ENCODE measurements around the gene ADAMTS7. TPM values are rescaled to one million over a fixed set of nuclear protein-coding genes. Genes with fewer than 3 reads are reported as not detected.
"Not testable (repeated sequence)": the region's sequence is repeated elsewhere in the genome, so short reads cannot be mapped to it uniquely, and the experiment has no call there.

The ADAMTS7 gene
- polyA plus RNA-seq, 2 of the 4 experiments (the other 2 are of a cell fraction): 1.5 to 2.9 TPM

- TF ChIP-seq TP53 (CRISPR knock-in tag; IDR thresholded peaks at IDR 0.05): no peak
Observed at GRCh38 chr15:78766041-78766440, 45.2 kb downstream of the ADAMTS7 start (continued).

GRCh38 chr15:78765154-78765860 is 46.0 kb downstream of the ADAMTS7 start:
- whole genome bisulfite sequencing (ENCODE audit: missing lambda C conversion rate): 85% methylated on average over 13 of the region's 18 CpGs
- ATAC-seq; H3K4me2 ChIP-seq; POLR2A ChIA-PET; H3K4me3 ChIP-seq; FAIRE-seq; H3K27ac ChIP-seq; H3K9me3 ChIP-seq; DNase-seq (ENCODE audit: low read depth in 1 of 2, low spot score in 1 of 2); H3K4me1 ChIP-seq: not testable (repeated sequence)
- CTCF ChIA-PET: interaction anchor here (0.9 to 4.0 kb wide), 6 partner anchors 9 to 56 kb away, joined by 3 to 15 read pairs (median 3); no protein-coding TSS in a partner anchor

- H3K4me1 ChIP-seq; FAIRE-seq; H3K4me3 ChIP-seq; H3K4me2 ChIP-seq; POLR2A ChIA-PET; DNase-seq (ENCODE audit: low read depth in 1 of 2, low spot score in 1 of 2); H3K9me3 ChIP-seq; H3K27ac ChIP-seq: not testable (repeated sequence)
- 82% methylated on average over 28 of the region's 28 CpGs for WGBS (ENCODE audit: missing lambda C conversion rate)
- peak in 1 of 2 experiments; percentile 3; a peak in 1 of 6 replicates for ATAC-seq
- CTCF ChIA-PET: interaction anchor here (0.9 to 4.0 kb wide), 7 partner anchors 8 to 95 kb away, joined by 3 to 15 read pairs (median 3); no protein-coding TSS in a partner anchor
Observed at GRCh38 chr15:78764340-78765153, 46.7 kb downstream of the ADAMTS7 start.

- FAIRE-seq (no peak), ATAC-seq (no peak), DNase-seq (ENCODE audit: low read depth in 1 of 2, low spot score in 1 of 2) (no peak)
- no peak for TF ChIP-seq MYC (IDR thresholded peaks at IDR 0.05; ENCODE audit: borderline replicate concordance, low read length)
- POLR2A ChIA-PET: no interaction called here
- WGBS (ENCODE audit: missing lambda C conversion rate): 91% methylated on average over 18 of the region's 26 CpGs
- H3K4me3 ChIP-seq: no peak overlapping the region
- CTCF ChIA-PET: interaction anchor here (1.0 to 4.0 kb wide), 4 partner anchors 9 to 96 kb away, joined by 3 to 15 read pairs (median 4); no protein-coding TSS in a partner anchor
- peak overlapping the region in 1 of 2 experiments; percentile 28; a peak in 1 of 6 replicates for H3K27ac ChIP-seq
- no peaks in the 10 kb centered on the region for H3K9me3 ChIP-seq
- H3K4me2 ChIP-seq: no peak overlapping the region
- no peaks in the 10 kb centered on the region for H3K4me1 ChIP-seq
Observed at GRCh38 chr15:78763796-78764241, 47.4 kb downstream of the ADAMTS7 start.

- 88% methylated on average over 22 of the region's 29 CpGs for WGBS (ENCODE audit: missing lambda C conversion rate)
- no peak for ATAC-seq
- Histone ChIP-seq H3K4me2 (no peak overlapping the region), H3K9me3 (no peaks in the 10 kb centered on the region), H3K27ac (peak overlapping the region in 1 of 2 experiments; percentile 28; a peak in 1 of 6 replicates), H3K4me3 (no peak overlapping the region), H3K4me1 (no peaks in the 10 kb centered on the region)
- no peak for FAIRE-seq
- TF ChIP-seq BHLHE40 (IDR thresholded peaks at IDR 0.05; ENCODE audit: low read depth, low read length) (no peak), FOSL2 (IDR thresholded peaks at IDR 0.05) (no peak), FOSL2 (CRISPR knock-in tag; IDR thresholded peaks at IDR 0.05) (no peak), RCOR1 (IDR thresholded peaks at IDR 0.05; ENCODE audit: low read depth, low read length) (no peak), EP300 (IDR thresholded peaks at IDR 0.05) (no peak), CHD4 (IDR thresholded peaks at IDR 0.05; ENCODE audit: borderline replicate concordance) (no peak)
- POLR2A ChIA-PET: no interaction called here
- DNase-seq (ENCODE audit: low read depth in 1 of 2, low spot score in 1 of 2): no peak
- CTCF ChIA-PET: interaction anchor here (4.0 kb wide), 1 partner anchor 12 kb away, joined by 15 read pairs; no protein-coding TSS in a partner anchor
Observed at GRCh38 chr15:78762985-78763795, 48.1 kb downstream of the ADAMTS7 start.

GRCh38 chr15:78762386-78762961 is 48.8 kb downstream of the ADAMTS7 start:
- H3K27ac ChIP-seq; ATAC-seq; POLR2A ChIA-PET; H3K4me3 ChIP-seq; H3K4me1 ChIP-seq; DNase-seq (ENCODE audit: low read depth in 1 of 2, low spot score in 1 of 2); H3K9me3 ChIP-seq; FAIRE-seq; H3K4me2 ChIP-seq: not testable (repeated sequence)
- 95% methylated on average over 6 of the region's 25 CpGs for WGBS (ENCODE audit: missing lambda C conversion rate)
- CTCF ChIA-PET: interaction anchor here (1.1 to 2.5 kb wide), 2 partner anchors 12 to 49 kb away, joined by 3 to 10 read pairs; partner anchors contain the start of gene ADAMTS7

Measured in A549 (cell line).